Lung (tissue), 12 donors: ENCODE data around the gene GAS2L3. TPM values are rescaled to one million over a fixed set of nuclear protein-coding genes. Genes with fewer than 3 reads are reported as not detected.
"Not testable (repeated sequence)": the region's sequence is repeated elsewhere in the genome, so short reads cannot be mapped to it uniquely, and the experiment has no call there.

Source experiments
- ATAC-seq: fragments of 200-7000 bp; cut with Tn5 transposase; one replicate; pipeline ENCODE4 v1.9.1; 2020; ENCODE audit warnings: moderate number of reproducible peaks; ENCODE audit not compliant: insufficient read depth, low FRiP score
- DNase-seq, 3 donors: peaks; one replicate each; pipeline ENCODE4 v3.0.0-alpha.2; 2013 to 2017
- H3K27ac ChIP-seq, 2 donors: one replicate each; pipeline ENCODE4 v1.5.1; 2013; ENCODE audit warnings: mild to moderate bottlenecking in 2 of 2, moderate library complexity in 2 of 2, control low read depth in 1 of 2, inconsistent platforms in 1 of 2, low read depth in 1 of 2, low read length in 1 of 2
- H3K27me3 ChIP-seq, 3 donors: one replicate each; pipeline ENCODE4 v1.5.1; 2013; ENCODE audit warnings: low read length in 2 of 3; ENCODE audit not compliant: control insufficient read depth in 3 of 3, insufficient read depth in 3 of 3
- H3K36me3 ChIP-seq, 4 donors: one replicate each; pipeline ENCODE4 v1.5.1; 2013; ENCODE audit warnings: low read length in 4 of 4, mild to moderate bottlenecking in 1 of 4, moderate library complexity in 1 of 4; ENCODE audit not compliant: control insufficient read depth in 4 of 4, insufficient read depth in 4 of 4
- H3K4me1 ChIP-seq, 5 donors: one replicate each; pipeline ENCODE4 v1.5.1; 2013; ENCODE audit warnings: low read length in 5 of 5, mild to moderate bottlenecking in 2 of 5, moderate library complexity in 1 of 5; ENCODE audit not compliant: control insufficient read depth in 5 of 5, insufficient read depth in 5 of 5
- H3K4me3 ChIP-seq: one replicate; pipeline ENCODE4 v1.5.1; 2013; ENCODE audit warnings: mild to moderate bottlenecking, control low read depth, moderate library complexity
- H3K9ac ChIP-seq, 2 donors: one replicate each; pipeline ENCODE4 v1.5.1; 2013; ENCODE audit warnings: low read length in 2 of 2, control low read depth in 1 of 2; ENCODE audit not compliant: insufficient read depth in 1 of 2
- H3K9me3 ChIP-seq, 4 donors: one replicate each; pipeline ENCODE4 v1.5.1; 2013; ENCODE audit warnings: low read length in 3 of 4, mild to moderate bottlenecking in 1 of 4, moderate library complexity in 1 of 4; ENCODE audit not compliant: control insufficient read depth in 4 of 4, insufficient read depth in 3 of 4
- WGBS, 2 donors: extraction: QIAGEN DNeasy Blood & Tissue Kit; methylation state at CpG; one replicate each; pipeline ENCODE4 v1.1.7; 2013; 5-methylcytosine and 5-hydroxymethylcytosine counted together
- polyA plus RNA-seq, 2 donors: library from polyadenylated mRNA; stranded (reverse); fragments of 200-250 nt; gene quantifications; one replicate each; pipeline ENCODE4 v1.2.1, GENCODE V29; 2013
- total RNA-seq, 2 donors: library from RNA; depleted of rRNA in 1 of 2; stranded (reverse); fragments of >200 nt in 1 of 2; gene quantifications; one replicate each; pipeline ENCODE4 v1.2.1, GENCODE V29; 2014 to 2021
- TF ChIP-seq, protein P1 (sequence below): IDR thresholded peaks from 2 replicates; pipeline ENCODE4 v1.5.1; 2012; ENCODE audit warnings: mild to moderate bottlenecking; ENCODE audit errors: control extremely low read depth, extremely low read depth
- donor health status: control.
- donor health status: control.
- donor health status: Bipolar disorder and iron deficiency.
- donor health status: healthy.
- donor health status: DM: yes; HTN: yes; CAD: no.

The GAS2L3 gene
- total and polyA plus RNA-seq, 4 donors: 1.7 to 15.6 (median 7.0) TPM

DNA sequence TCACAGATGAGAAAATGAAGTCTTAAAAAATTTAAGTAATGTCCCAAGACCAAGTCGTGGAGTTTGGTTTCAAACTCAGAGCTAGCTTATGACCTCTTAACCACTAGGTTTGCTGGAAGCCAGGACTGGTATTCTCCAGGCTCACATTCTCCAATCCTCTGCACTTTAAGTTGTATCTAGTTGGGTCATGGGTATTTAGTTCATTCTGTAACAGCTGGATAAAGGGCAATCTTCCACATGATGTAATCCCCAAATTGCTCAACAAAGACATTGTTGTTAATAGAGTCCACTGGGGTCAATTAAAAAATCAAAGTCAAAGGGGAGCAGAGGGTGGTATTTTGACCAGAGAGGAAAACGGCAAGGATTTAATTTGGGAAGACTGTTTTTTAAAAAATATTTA is 17.8 kb upstream of the GAS2L3 start:
- Histone ChIP-seq H3K4me3 (no peak overlapping the region), H3K36me3 (no peaks in the 10 kb centered on the region), H3K9me3 (no peaks in the 10 kb centered on the region), H3K4me1 (peaks cover 0 to 6% (median 0%) of the 10 kb centered on the region in 5 donors), H3K27me3 (no peaks in the 10 kb centered on the region), H3K9ac (no peak overlapping the region), H3K27ac (no peak overlapping the region)
- peak in 2 of 3 donors; percentile 66 to 76 for DNase-seq
- TF ChIP-seq, protein P1, sequence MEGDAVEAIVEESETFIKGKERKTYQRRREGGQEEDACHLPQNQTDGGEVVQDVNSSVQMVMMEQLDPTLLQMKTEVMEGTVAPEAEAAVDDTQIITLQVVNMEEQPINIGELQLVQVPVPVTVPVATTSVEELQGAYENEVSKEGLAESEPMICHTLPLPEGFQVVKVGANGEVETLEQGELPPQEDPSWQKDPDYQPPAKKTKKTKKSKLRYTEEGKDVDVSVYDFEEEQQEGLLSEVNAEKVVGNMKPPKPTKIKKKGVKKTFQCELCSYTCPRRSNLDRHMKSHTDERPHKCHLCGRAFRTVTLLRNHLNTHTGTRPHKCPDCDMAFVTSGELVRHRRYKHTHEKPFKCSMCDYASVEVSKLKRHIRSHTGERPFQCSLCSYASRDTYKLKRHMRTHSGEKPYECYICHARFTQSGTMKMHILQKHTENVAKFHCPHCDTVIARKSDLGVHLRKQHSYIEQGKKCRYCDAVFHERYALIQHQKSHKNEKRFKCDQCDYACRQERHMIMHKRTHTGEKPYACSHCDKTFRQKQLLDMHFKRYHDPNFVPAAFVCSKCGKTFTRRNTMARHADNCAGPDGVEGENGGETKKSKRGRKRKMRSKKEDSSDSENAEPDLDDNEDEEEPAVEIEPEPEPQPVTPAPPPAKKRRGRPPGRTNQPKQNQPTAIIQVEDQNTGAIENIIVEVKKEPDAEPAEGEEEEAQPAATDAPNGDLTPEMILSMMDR: no peak
- no peak for ATAC-seq
- WGBS, 2 donors: 71 to 72% methylated on average over 2 of the region's 2 CpGs

DNA sequence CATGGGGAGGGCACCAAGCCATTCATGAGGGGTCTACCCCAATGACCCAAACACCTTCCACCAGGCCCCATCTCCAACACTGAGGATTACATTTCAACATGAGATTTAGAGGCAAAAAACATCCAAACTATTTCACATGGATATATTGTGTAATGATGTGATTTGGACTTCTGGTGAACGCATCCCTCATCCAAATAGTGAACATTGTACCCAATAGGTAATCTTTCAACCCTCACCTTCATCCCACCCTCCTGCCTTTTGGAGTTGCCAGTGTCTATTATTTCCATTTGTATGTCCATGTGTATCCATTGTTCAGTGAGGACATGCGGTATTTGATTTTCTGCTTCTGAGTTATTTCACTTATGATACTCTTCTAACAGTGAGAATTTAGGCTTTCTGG is 16.1 kb upstream of the GAS2L3 start:
- DNase-seq (no peak), ATAC-seq (no peak)
- H3K36me3 ChIP-seq: no peaks in the 10 kb centered on the region
- H3K9ac ChIP-seq: no peak overlapping the region
- H3K9me3 ChIP-seq: no peaks in the 10 kb centered on the region
- 95 to 96% methylated on average over 2 of the region's 2 CpGs for WGBS, 2 donors
- H3K4me1 ChIP-seq: peaks cover 0 to 6% (median 0%) of the 10 kb centered on the region in 5 donors
- H3K4me3 ChIP-seq: no peak overlapping the region
- peaks cover 0 to 5% (median 0%) of the 10 kb centered on the region in 3 donors for H3K27me3 ChIP-seq
- TF ChIP-seq, protein P1: no peak
- H3K27ac ChIP-seq: no peak overlapping the region

DNA sequence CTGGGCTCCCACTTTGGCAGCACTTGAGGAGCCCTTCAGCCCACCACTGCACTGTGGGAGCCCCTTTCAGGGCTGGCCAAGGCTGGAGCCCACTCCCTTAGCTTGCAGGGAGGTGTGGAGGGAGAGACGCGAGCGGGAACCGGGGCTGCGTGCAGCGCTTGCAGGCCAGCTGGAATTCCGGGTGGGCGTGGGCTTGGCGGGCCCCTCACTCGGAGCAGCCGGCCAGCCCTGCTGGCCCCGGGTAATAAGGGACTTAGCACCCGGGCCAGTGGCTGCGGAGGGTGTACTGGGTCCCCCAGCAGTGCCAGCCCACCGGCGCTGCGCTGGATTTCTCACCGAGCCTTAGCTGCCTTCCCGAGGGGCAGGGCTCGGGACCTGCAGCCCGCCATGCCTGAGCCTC is 14.2 kb upstream of the GAS2L3 start:
- WGBS, 2 donors: 95 to 97% methylated on average over 17 to 21 of the region's 21 CpGs
- not testable (repeated sequence) for ATAC-seq, H3K36me3 ChIP-seq, H3K4me1 ChIP-seq, H3K9me3 ChIP-seq, H3K4me3 ChIP-seq, H3K27ac ChIP-seq, DNase-seq, H3K9ac ChIP-seq
- H3K27me3 ChIP-seq: peaks cover 0 to 16% (median 0%) of the 10 kb centered on the region in 3 donors

DNA sequence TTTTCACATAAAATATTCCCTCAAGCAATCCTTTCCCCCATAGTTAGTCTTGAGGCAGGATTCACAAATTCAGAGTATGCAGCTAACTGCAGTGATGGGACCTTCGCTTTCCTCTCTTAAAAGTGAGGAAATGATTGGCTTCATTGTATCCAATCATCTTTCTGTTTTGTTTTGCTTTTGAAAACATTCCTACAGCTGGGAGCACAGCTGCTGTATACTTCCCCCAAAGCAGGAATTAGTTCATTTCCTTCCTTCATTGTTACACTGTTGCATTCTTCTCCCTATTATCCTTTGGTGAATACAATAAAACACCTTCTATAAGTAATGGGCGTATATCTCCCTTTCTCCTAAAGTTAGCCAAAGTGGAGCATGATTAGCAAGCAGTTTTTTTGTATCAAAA is 9.4 kb upstream of the GAS2L3 start:
- Histone ChIP-seq H3K27ac (no peak overlapping the region), H3K4me1 (peaks cover 0 to 3% (median 0%) of the 10 kb centered on the region in 5 donors), H3K27me3 (peaks cover 0 to 34% (median 8%) of the 10 kb centered on the region in 3 donors), H3K36me3 (no peaks in the 10 kb centered on the region), H3K4me3 (no peak overlapping the region), H3K9me3 (no peaks in the 10 kb centered on the region), H3K9ac (no peak overlapping the region)
- 45 to 49% methylated on average over 2 of the region's 2 CpGs for WGBS, 2 donors
- no peak for ATAC-seq
- peak in 2 of 3 donors; percentile 58 to 66 for DNase-seq
- TF ChIP-seq, protein P1: no peak
